ENCODE results near the gene SORCS1.

Gene SORCS1

DNA sequence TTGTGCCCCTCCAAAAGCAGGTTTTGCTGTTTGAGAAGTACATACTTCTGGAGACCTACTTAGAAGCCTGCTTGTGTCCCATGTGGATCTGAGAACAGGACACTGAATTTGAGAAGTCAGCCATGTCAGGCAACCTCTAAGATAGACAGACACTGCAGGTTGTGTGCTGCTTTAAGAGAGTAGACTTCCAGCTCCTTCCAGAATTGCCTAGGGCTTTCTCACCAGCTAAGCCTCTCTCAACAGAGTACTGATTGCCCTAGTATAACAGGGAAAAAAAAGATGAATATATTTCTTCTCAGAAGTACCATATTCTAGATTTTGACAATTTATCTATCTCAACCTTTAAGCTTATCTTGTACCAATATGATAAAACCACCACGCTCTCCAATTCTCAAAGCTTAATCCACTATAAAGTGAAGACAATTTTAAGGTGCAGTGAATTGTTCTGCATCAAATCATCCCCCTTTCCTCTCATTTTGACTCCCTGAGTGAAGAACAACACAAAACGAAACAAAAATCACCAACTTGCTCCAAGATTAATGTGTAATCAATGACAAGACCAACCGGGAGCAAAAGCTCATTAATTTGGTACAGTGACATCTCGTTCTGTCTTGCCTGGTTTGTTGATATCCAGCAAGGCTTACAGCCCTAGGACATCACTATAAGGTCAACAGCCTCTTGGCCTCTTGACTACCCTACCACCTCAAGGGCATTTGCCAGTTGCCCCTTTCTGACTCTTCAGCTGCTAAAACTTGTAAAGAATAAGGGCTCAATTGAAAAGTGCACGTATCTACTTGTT lies 214.6 kb downstream of the SORCS1 start:
- no peak overlapping the region for H3K27ac ChIP-seq (ENCODE audit: low read depth, low read length, poor library complexity, severe bottlenecking)
- no peak overlapping the region for H3K9ac ChIP-seq (ENCODE audit: low read length)
- no peaks in the 10 kb centered on the region for H3K36me3 ChIP-seq (ENCODE audit: insufficient read depth, low read length)
- H3K27me3 ChIP-seq (ENCODE audit: insufficient read depth, low read length): no peaks in the 10 kb centered on the region
- no peaks in the 10 kb centered on the region for H4K20me1 ChIP-seq (ENCODE audit: insufficient read depth, low read length)
- no peaks in the 10 kb centered on the region for H3K9me3 ChIP-seq (ENCODE audit: low read length)
- TF ChIP-seq EZH2 (IDR thresholded peaks at IDR 0.05; ENCODE audit: borderline replicate concordance, low read length): no peak
- TF ChIP-seq, protein P1, sequence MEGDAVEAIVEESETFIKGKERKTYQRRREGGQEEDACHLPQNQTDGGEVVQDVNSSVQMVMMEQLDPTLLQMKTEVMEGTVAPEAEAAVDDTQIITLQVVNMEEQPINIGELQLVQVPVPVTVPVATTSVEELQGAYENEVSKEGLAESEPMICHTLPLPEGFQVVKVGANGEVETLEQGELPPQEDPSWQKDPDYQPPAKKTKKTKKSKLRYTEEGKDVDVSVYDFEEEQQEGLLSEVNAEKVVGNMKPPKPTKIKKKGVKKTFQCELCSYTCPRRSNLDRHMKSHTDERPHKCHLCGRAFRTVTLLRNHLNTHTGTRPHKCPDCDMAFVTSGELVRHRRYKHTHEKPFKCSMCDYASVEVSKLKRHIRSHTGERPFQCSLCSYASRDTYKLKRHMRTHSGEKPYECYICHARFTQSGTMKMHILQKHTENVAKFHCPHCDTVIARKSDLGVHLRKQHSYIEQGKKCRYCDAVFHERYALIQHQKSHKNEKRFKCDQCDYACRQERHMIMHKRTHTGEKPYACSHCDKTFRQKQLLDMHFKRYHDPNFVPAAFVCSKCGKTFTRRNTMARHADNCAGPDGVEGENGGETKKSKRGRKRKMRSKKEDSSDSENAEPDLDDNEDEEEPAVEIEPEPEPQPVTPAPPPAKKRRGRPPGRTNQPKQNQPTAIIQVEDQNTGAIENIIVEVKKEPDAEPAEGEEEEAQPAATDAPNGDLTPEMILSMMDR (IDR thresholded peaks at IDR 0.05; ENCODE audit: low read length): no peak
- H3K4me1 ChIP-seq (ENCODE audit: insufficient read depth, low read length, severe bottlenecking): no peaks in the 10 kb centered on the region
- no peaks in the 10 kb centered on the region for H3F3A ChIP-seq (ENCODE audit: insufficient read depth, low read length)
- no peaks in the 10 kb centered on the region for H3K79me2 ChIP-seq (ENCODE audit: insufficient read depth, low read length)
- H3K9me2 ChIP-seq (ENCODE audit: low read depth, low read length): no peaks in the 10 kb centered on the region
- H2AFZ ChIP-seq (ENCODE audit: low read length): no peak overlapping the region
- no peak overlapping the region for H3K4me2 ChIP-seq (ENCODE audit: low read length)
- no peak overlapping the region for H3K4me3 ChIP-seq (ENCODE audit: low read depth, low read length, poor library complexity, severe bottlenecking)

DNA sequence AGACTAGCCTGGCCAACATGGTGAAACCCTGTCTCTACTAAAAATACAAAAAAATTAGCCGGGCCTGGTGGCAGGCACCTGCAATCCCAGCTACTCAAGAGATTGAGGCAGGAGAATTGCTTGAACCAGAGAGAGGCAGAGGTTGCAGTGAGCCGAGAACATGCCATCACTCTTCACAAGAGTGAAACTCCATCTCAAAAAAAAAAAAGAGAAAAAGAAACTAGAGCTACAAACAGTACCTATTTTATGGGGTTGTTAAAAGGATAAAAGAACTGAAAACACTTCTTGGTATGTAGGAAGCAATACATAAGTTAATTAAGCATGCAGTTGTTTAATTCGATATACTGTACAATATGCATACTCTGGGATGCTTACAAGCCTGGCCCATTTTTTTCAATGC lies 216.9 kb downstream of the SORCS1 start:
- Histone ChIP-seq H3K9me2 (ENCODE audit: low read depth, low read length) (no peaks in the 10 kb centered on the region), H3K4me2 (ENCODE audit: low read length) (no peak overlapping the region), H3K9ac (ENCODE audit: low read length) (no peak overlapping the region)

DNA sequence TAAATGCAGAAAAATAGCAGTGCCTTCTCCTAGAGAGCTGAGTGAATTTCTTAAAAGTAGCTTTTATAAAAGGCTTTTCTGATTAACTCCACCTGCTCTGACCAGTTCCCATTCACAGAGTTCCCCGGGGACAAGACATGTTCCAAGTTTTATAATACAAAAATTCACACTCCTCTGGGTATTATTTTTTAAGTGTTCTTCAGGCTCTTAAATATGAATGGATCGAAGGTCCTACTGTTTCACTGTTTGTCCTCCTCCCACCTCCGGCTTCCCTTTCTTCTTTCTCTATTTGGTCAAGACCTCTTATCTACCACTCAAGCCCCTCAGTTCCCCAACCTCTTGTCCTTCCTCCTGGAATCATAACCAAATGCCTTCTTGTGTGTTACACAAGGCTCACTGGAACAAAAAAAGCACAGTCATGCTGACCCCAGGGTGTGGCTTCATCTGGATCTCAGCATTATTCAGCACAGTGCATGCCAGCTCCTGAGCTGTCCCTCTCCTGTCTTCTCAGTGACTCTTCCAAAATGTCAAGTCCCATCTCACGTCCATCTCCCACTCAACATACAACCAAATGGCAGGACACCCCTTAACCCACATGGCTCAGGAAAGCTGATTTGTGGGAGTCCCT lies 222.4 kb downstream of the SORCS1 start:
- no peak overlapping the region for H3K9ac ChIP-seq (ENCODE audit: low read length)
- H3K79me2 ChIP-seq (ENCODE audit: insufficient read depth, low read length): no peaks in the 10 kb centered on the region
- H3K4me3 ChIP-seq (ENCODE audit: low read depth, low read length, poor library complexity, severe bottlenecking): no peak overlapping the region
- no peaks in the 10 kb centered on the region for H3K4me1 ChIP-seq (ENCODE audit: insufficient read depth, low read length, severe bottlenecking)
- H3F3A ChIP-seq (ENCODE audit: insufficient read depth, low read length): no peaks in the 10 kb centered on the region
- H3K27ac ChIP-seq (ENCODE audit: low read depth, low read length, poor library complexity, severe bottlenecking): no peak overlapping the region
- H3K36me3 ChIP-seq (ENCODE audit: insufficient read depth, low read length): no peaks in the 10 kb centered on the region
- no peaks in the 10 kb centered on the region for H3K9me3 ChIP-seq (ENCODE audit: low read length)
- H3K4me2 ChIP-seq (ENCODE audit: low read length): no peak overlapping the region
- TF ChIP-seq, protein P1 (IDR thresholded peaks at IDR 0.05; ENCODE audit: low read length): no peak
- no peak for TF ChIP-seq EZH2 (IDR thresholded peaks at IDR 0.05; ENCODE audit: borderline replicate concordance, low read length)
- no peaks in the 10 kb centered on the region for H4K20me1 ChIP-seq (ENCODE audit: insufficient read depth, low read length)
- no peak overlapping the region for H2AFZ ChIP-seq (ENCODE audit: low read length)
- H3K9me2 ChIP-seq (ENCODE audit: low read depth, low read length): no peaks in the 10 kb centered on the region
- no peaks in the 10 kb centered on the region for H3K27me3 ChIP-seq (ENCODE audit: insufficient read depth, low read length)

More for the DNA sequence above, 216.9 kb downstream of the SORCS1 start:
- Histone ChIP-seq H3F3A (ENCODE audit: insufficient read depth, low read length) (no peaks in the 10 kb centered on the region), H4K20me1 (ENCODE audit: insufficient read depth, low read length) (no peaks in the 10 kb centered on the region), H3K4me1 (ENCODE audit: insufficient read depth, low read length, severe bottlenecking) (no peaks in the 10 kb centered on the region), H3K36me3 (ENCODE audit: insufficient read depth, low read length) (no peaks in the 10 kb centered on the region), H3K4me3 (ENCODE audit: low read depth, low read length, poor library complexity, severe bottlenecking) (no peak overlapping the region), H3K27me3 (ENCODE audit: insufficient read depth, low read length) (no peaks in the 10 kb centered on the region), H2AFZ (ENCODE audit: low read length) (no peak overlapping the region), H3K9me3 (ENCODE audit: low read length) (no peaks in the 10 kb centered on the region), H3K79me2 (ENCODE audit: insufficient read depth, low read length) (no peaks in the 10 kb centered on the region), H3K27ac (ENCODE audit: low read depth, low read length, poor library complexity, severe bottlenecking) (no peak overlapping the region)
- TF ChIP-seq EZH2 (IDR thresholded peaks at IDR 0.05; ENCODE audit: borderline replicate concordance, low read length): no peak
- TF ChIP-seq, protein P1 (IDR thresholded peaks at IDR 0.05; ENCODE audit: low read length): no peak
